Sigmoid colon (tissue), 7 donors: Measurements from ENCODE around the gene PLAGL2. TPM values are rescaled to one million over a fixed set of nuclear protein-coding genes. Genes with fewer than 3 reads are reported as not detected.

Source experiments
- DNase-seq: peaks from one replicate; pipeline ENCODE4 v3.0.0-alpha.2; 2019
- H3K27ac ChIP-seq, 4 donors: fragments of 200-600 bp; sonication (generic); one replicate each; pipeline ENCODE4 v1.5.1; 2016 to 2019; ENCODE audit warnings: mild to moderate bottlenecking in 1 of 4
- H3K27me3 ChIP-seq, 3 donors: fragments of 200-600 bp; sonication (generic); one replicate each; pipeline ENCODE4 v1.5.1; 2019; ENCODE audit warnings: mild to moderate bottlenecking in 1 of 3
- H3K36me3 ChIP-seq, 4 donors: fragments of 200-600 bp; sonication (generic); one replicate each; pipeline ENCODE4 v1.5.1; 2016 to 2019
- H3K4me1 ChIP-seq, 4 donors: fragments of 200-600 bp; sonication (generic); one replicate each; pipeline ENCODE4 v1.5.1; 2017 to 2019
- H3K4me3 ChIP-seq, 4 donors: fragments of 200-600 bp; sonication (generic); one replicate each; pipeline ENCODE4 v1.5.1; 2017 to 2019; ENCODE audit warnings: mild to moderate bottlenecking in 2 of 4, moderate library complexity in 1 of 4
- H3K9me3 ChIP-seq, 4 donors: fragments of 200-600 bp in 3 of 4; sonication (generic) in 3 of 4; one replicate each; pipeline versions ENCODE4 v1.5.1 to v1.6.1; 2013 to 2019
- EP300 ChIP-seq, 4 donors: sonication (generic); formaldehyde crosslinking; IDR thresholded peaks; one replicate each; pipeline ENCODE4 v1.6.1; 2017; ENCODE audit warnings: antibody characterized with exemption in 4 of 4
- POLR2A ChIP-seq, 2 donors: fragments of 450-650 bp; IDR thresholded peaks; one replicate each; pipeline ENCODE4 v1.6.1; 2016; ENCODE audit warnings: antibody characterized with exemption in 2 of 2, mild to moderate bottlenecking in 2 of 2, moderate library complexity in 2 of 2
- POLR2AphosphoS5 ChIP-seq, 4 donors: sonication (generic); formaldehyde crosslinking; IDR thresholded peaks; one replicate each; pipeline ENCODE4 v1.6.1; 2017; ENCODE audit warnings: antibody characterized with exemption in 4 of 4
- WGBS, 2 donors: extraction: QIAGEN DNeasy Blood & Tissue Kit; methylation state at CpG; one replicate each; pipeline ENCODE4 v1.1.7; 2013; 5-methylcytosine and 5-hydroxymethylcytosine counted together
- intact Hi-C: fragments of 100-400 bp; cut with DNase I; formaldehyde crosslinking; loops from one replicate; pipeline ENCODE4 v1.15.1; 2023
- polyA plus RNA-seq, 3 donors: library from polyadenylated mRNA; stranded (reverse); fragments of 200-250 nt; gene quantifications; one replicate each; pipeline ENCODE4 v1.2.3, GENCODE V29; 2013
- total RNA-seq, 4 donors: library from RNA; depleted of rRNA; stranded (reverse); fragments of >200 nt; gene quantifications; one replicate each; pipeline ENCODE4 v1.1.0, GENCODE V29; 2016
- TF ChIP-seq, protein P1 (sequence below), 4 experiments: fragments of 450-650 bp in 3 of 4; fragments of 200-600 bp in 1 of 4; IDR thresholded peaks; one replicate each; pipeline ENCODE4 v1.5.1; 2016 to 2019; ENCODE audit warnings: antibody characterized with exemption in 4 of 4, mild to moderate bottlenecking in 3 of 4, moderate library complexity in 2 of 4
- donor health status: healthy with polysubstance abuse.
- donor health status: Bipolar disorder and iron deficiency.
- donor health status: healthy.

Gene PLAGL2
- total and polyA plus RNA-seq, 7 donors: 3.0 to 12.5 (median 5.0) TPM

GRCh38 chr20:32150291-32150848 lies 57.2 kb downstream of the PLAGL2 start:
- DNase-seq: peak; percentile 50
- no peaks in the 10 kb centered on the region for H3K9me3 ChIP-seq
- H3K27ac ChIP-seq: no peak overlapping the region
- 89 to 96% methylated on average over 10 of the region's 10 CpGs for WGBS, 2 donors
- no peaks in the 10 kb centered on the region for H3K27me3 ChIP-seq
- peaks cover 0 to 10% (median 7%) of the 10 kb centered on the region in 4 donors for H3K4me1 ChIP-seq
- intact Hi-C loops: no loop called here
- peaks cover 27 to 97% (median 37%) of the 10 kb centered on the region in 4 donors for H3K36me3 ChIP-seq
- TF ChIP-seq, protein P1, sequence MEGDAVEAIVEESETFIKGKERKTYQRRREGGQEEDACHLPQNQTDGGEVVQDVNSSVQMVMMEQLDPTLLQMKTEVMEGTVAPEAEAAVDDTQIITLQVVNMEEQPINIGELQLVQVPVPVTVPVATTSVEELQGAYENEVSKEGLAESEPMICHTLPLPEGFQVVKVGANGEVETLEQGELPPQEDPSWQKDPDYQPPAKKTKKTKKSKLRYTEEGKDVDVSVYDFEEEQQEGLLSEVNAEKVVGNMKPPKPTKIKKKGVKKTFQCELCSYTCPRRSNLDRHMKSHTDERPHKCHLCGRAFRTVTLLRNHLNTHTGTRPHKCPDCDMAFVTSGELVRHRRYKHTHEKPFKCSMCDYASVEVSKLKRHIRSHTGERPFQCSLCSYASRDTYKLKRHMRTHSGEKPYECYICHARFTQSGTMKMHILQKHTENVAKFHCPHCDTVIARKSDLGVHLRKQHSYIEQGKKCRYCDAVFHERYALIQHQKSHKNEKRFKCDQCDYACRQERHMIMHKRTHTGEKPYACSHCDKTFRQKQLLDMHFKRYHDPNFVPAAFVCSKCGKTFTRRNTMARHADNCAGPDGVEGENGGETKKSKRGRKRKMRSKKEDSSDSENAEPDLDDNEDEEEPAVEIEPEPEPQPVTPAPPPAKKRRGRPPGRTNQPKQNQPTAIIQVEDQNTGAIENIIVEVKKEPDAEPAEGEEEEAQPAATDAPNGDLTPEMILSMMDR (IDR thresholded peaks at IDR 0.05): no peak
- no peak for TF ChIP-seq POLR2AphosphoS5 (IDR thresholded peaks at IDR 0.05)
- TF ChIP-seq POLR2A (IDR thresholded peaks at IDR 0.05): no peak
- TF ChIP-seq EP300 (IDR thresholded peaks at IDR 0.05): no peak
- H3K4me3 ChIP-seq: no peak overlapping the region

- TF ChIP-seq POLR2AphosphoS5 (IDR thresholded peaks at IDR 0.05) (no peak), POLR2A (IDR thresholded peaks at IDR 0.05) (no peak), EP300 (IDR thresholded peaks at IDR 0.05) (no peak)
- TF ChIP-seq, protein P1 (IDR thresholded peaks at IDR 0.05): no peak
Measured at GRCh38 chr20:32149566-32150170, 57.9 kb downstream of the PLAGL2 start.

DNA sequence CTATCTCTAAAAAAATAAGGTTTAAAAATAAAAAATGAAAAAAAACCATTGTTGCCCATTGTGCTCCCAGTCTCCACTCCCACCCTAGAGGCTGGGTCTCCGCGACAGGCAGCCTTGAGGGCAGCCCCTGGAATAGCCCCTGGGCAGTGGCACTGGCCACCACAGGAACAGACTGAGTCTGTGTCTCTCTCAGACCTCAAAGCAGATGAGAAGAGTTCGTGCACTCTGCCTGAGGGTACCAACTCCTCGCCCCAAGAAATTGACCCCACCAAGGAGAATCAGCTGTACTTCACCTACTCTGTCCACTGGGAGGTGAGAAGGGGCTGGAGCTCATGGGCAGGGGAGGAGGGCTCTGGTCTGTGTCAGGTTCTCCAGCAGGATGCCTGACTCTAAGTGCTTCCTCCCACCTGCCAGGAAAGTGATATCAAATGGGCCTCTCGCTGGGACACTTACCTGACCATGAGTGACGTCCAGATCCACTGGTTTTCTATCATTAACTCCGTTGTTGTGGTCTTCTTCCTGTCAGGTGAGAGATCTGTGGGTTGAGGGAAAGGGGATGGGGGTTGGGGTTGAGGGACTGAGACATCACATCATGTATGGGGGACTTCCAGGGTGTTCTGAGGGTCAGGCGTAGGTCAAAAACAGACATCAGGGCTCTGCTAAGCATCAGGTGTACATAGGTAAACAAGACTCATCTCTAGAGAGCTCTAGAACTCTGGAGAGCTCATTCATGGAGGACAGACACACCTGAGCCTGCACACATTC lies 62.5 kb downstream of the PLAGL2 start:
- Histone ChIP-seq H3K27me3 (no peaks in the 10 kb centered on the region), H3K36me3 (peaks cover 44 to 95% (median 67%) of the 10 kb centered on the region in 4 donors), H3K27ac (no peak overlapping the region), H3K9me3 (no peaks in the 10 kb centered on the region), H3K4me1 (no peaks in the 10 kb centered on the region), H3K4me3 (no peak overlapping the region)
- DNase-seq: peak; percentile 17
- TF ChIP-seq POLR2A (IDR thresholded peaks at IDR 0.05) (no peak), EP300 (IDR thresholded peaks at IDR 0.05) (no peak), POLR2AphosphoS5 (IDR thresholded peaks at IDR 0.05) (no peak)
- TF ChIP-seq, protein P1 (IDR thresholded peaks at IDR 0.05): no peak
- intact Hi-C loops: no loop called here
- WGBS, 2 donors: 94% methylated on average over 8 of the region's 8 CpGs

More at GRCh38 chr20:32149566-32150170, 57.9 kb downstream of the PLAGL2 start:
- Histone ChIP-seq H3K4me1 (peaks cover 0 to 3% (median under 1%) of the 10 kb centered on the region in 4 donors), H3K9me3 (no peaks in the 10 kb centered on the region), H3K4me3 (no peak overlapping the region), H3K27me3 (no peaks in the 10 kb centered on the region), H3K36me3 (peaks cover 34 to 97% (median 44%) of the 10 kb centered on the region in 4 donors), H3K27ac (no peak overlapping the region)
- peak; percentile 46 for DNase-seq
- WGBS, 2 donors: 89 to 93% methylated on average over 8 of the region's 8 CpGs
- intact Hi-C loops: no loop called here

DNA sequence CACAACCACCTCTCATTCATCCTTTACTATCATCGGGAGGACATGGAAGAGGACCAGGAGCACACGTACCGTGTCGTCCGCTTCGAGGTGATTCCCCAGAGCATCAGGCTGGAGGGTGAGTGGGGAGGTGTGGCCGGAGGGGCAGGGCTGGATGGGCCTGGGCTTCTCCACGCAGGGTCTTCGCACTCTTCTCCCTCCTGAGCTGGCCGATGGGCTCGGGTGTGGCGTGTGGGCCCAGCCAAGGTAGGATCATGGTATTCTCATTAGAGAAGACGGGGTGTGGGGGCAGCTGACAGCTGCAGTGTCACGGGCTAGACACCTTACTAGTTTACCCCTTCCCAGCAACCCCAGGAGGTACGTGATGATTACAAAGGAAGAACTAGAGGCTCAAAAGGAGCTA lies 64.6 kb downstream of the PLAGL2 start:
- intact Hi-C loops: no loop called here
- no peaks in the 10 kb centered on the region for H3K9me3 ChIP-seq
- H3K4me3 ChIP-seq: no peak overlapping the region
- H3K36me3 ChIP-seq: peaks cover 39 to 97% (median 77%) of the 10 kb centered on the region in 4 donors
- H3K27ac ChIP-seq: no peak overlapping the region
- H3K27me3 ChIP-seq: no peaks in the 10 kb centered on the region
- H3K4me1 ChIP-seq: no peaks in the 10 kb centered on the region
- WGBS, 2 donors: 97% methylated on average over 15 of the region's 15 CpGs
- no peak for DNase-seq
- no peak for TF ChIP-seq EP300 (IDR thresholded peaks at IDR 0.05)
- TF ChIP-seq, protein P1 (IDR thresholded peaks at IDR 0.05): no peak
- TF ChIP-seq POLR2AphosphoS5 (IDR thresholded peaks at IDR 0.05): no peak
- no peak for TF ChIP-seq POLR2A (IDR thresholded peaks at IDR 0.05)

Other genes starting within 250 kb of the PLAGL2 start
- gene XKR7, start 239.6 kb downstream of the PLAGL2 start, total RNA-seq: under 1 TPM in 2 of 4 donors, not detected in 2; under 0.01 to 0.14 TPM
- under 1 TPM in 1 of 3 donors, not detected in 2; 0.15 TPM for gene XKR7, start 239.6 kb downstream of the PLAGL2 start, polyA plus RNA-seq
- 1 to 10 TPM; 2.3 to 5.8 (median 4.0) TPM for gene CCM2L, start 197.3 kb downstream of the PLAGL2 start, total RNA-seq
- 1 to 10 TPM in 2 of 3 donors, under 1 TPM in 1; 0.46 to 2.5 (median 1.2) TPM for gene CCM2L, start 197.3 kb downstream of the PLAGL2 start, polyA plus RNA-seq
- 10 to 100 TPM in 2 of 4 donors, 1 to 10 TPM in 2; 8.6 to 28.0 (median 10.7) TPM for gene HCK, start 155.5 kb downstream of the PLAGL2 start, total RNA-seq
- gene HCK, start 155.5 kb downstream of the PLAGL2 start, polyA plus RNA-seq: 10 to 100 TPM; 17.5 to 25.8 (median 20.6) TPM
- gene TM9SF4, start 98.0 kb downstream of the PLAGL2 start, total RNA-seq: 10 to 100 TPM; 15.3 to 24.0 (median 19.1) TPM
- gene TM9SF4, start 98.0 kb downstream of the PLAGL2 start, polyA plus RNA-seq: 10 to 100 TPM in 1 of 3 donors, 1 to 10 TPM in 2; 6.6 to 38.3 (median 9.0) TPM
- gene POFUT1, start 137 bp upstream of the PLAGL2 start, total RNA-seq: 10 to 100 TPM; 23.5 to 31.6 (median 27.8) TPM
- 10 to 100 TPM in 2 of 3 donors, 1 to 10 TPM in 1; 7.2 to 25.3 (median 10.6) TPM for gene POFUT1, start 137 bp upstream of the PLAGL2 start, polyA plus RNA-seq
- 10 to 100 TPM; 16.1 to 25.8 (median 18.6) TPM for gene KIF3B, start 69.9 kb upstream of the PLAGL2 start, total RNA-seq
- 10 to 100 TPM; 25.8 to 45.8 (median 29.4) TPM for gene KIF3B, start 69.9 kb upstream of the PLAGL2 start, polyA plus RNA-seq
- gene ASXL1, start 150.6 kb upstream of the PLAGL2 start, total RNA-seq: 100 to 1,000 TPM in 1 of 4 donors, 10 to 100 TPM in 3; 46.7 to 102 (median 77.6) TPM
- gene ASXL1, start 150.6 kb upstream of the PLAGL2 start, polyA plus RNA-seq: 10 to 100 TPM in 1 of 3 donors, 1 to 10 TPM in 2; 6.0 to 31.6 (median 6.9) TPM